HepG2 (cell line): ENCODE measurements around the gene POU2F1. TPM values are rescaled to one million over a fixed set of nuclear protein-coding genes. Genes with fewer than 3 reads are reported as not detected.
A peak's percentile ranks its signal among the peaks of the same experiment; 100 is the strongest.

Experiments used
- EP300 ChIP-seq, 3 experiments: sonication (generic) in 1 of 3; formaldehyde crosslinking in 1 of 3; IDR thresholded peaks; 2 replicates each; pipeline versions ENCODE4 v1.5.1 to v1.6.1; 2011 to 2020; ENCODE audit warnings: low read depth in 2 of 3, low read length in 2 of 3, borderline replicate concordance in 1 of 3, improper control_type of control experiment in 1 of 3, mild to moderate bottlenecking in 1 of 3, missing genetic modification reagents in 1 of 3, moderate library complexity in 1 of 3
- FOXP1 ChIP-seq, 2 experiments: fragments of 450-650 bp in 1 of 2; IDR thresholded peaks; 2 replicates each; pipeline ENCODE4 v1.6.1; 2017 to 2018; ENCODE audit warnings: antibody characterized with exemption in 1 of 2
- HIVEP1 ChIP-seq: sonication (generic); formaldehyde crosslinking; IDR thresholded peaks from 2 replicates; pipeline ENCODE4 v1.4.0; 2020; ENCODE audit warnings: mild to moderate bottlenecking, missing genetic modification reagents
- HNRNPK ChIP-seq: fragments of 200-400 bp; formaldehyde crosslinking; IDR thresholded peaks from 2 replicates; pipeline ENCODE4 v1.6.1; 2018; ENCODE audit warnings: low read length, low read depth, moderate library complexity, mild to moderate bottlenecking; ENCODE audit not compliant: poor library complexity, severe bottlenecking
- HOXA9 ChIP-seq: sonication (generic); formaldehyde crosslinking; IDR thresholded peaks from 2 replicates; pipeline ENCODE4 v1.8.1; 2022; ENCODE audit warnings: missing genetic modification reagents, mild to moderate bottlenecking, moderate library complexity, borderline replicate concordance
- IKZF1 ChIP-seq: fragments of 450-650 bp; IDR thresholded peaks from 2 replicates; pipeline ENCODE4 v1.7.1; 2016
- NCOA1 ChIP-seq: sonication (generic); formaldehyde crosslinking; IDR thresholded peaks from 2 replicates; pipeline ENCODE4 v1.9.0; 2021; ENCODE audit warnings: missing genetic modification reagents
- NFE2 ChIP-seq: sonication (generic); formaldehyde crosslinking; IDR thresholded peaks from 2 replicates; pipeline ENCODE4 v1.4.0; 2020; ENCODE audit warnings: missing genetic modification reagents
- ONECUT2 ChIP-seq: sonication (generic); formaldehyde crosslinking; IDR thresholded peaks from 2 replicates; pipeline ENCODE4 v1.4.0; 2020; ENCODE audit warnings: missing genetic modification reagents
- PHB2 ChIP-seq: fragments of 450-650 bp; IDR thresholded peaks from 2 replicates; pipeline ENCODE4 v1.6.1; 2018; ENCODE audit not compliant: partially characterized antibody
- RFXAP ChIP-seq: sonication (generic); formaldehyde crosslinking; IDR thresholded peaks from 2 replicates; pipeline ENCODE4 v1.4.0; 2020; ENCODE audit warnings: missing genetic modification reagents, borderline replicate concordance
- STAT5B ChIP-seq: sonication (generic); formaldehyde crosslinking; IDR thresholded peaks from 2 replicates; pipeline ENCODE4 v1.4.0; 2020; ENCODE audit warnings: missing genetic modification reagents
- THAP7 ChIP-seq: sonication (generic); formaldehyde crosslinking; IDR thresholded peaks from 2 replicates; pipeline ENCODE4 v1.8.1; 2023; ENCODE audit warnings: mild to moderate bottlenecking, missing genetic modification reagents
- ZBTB1 ChIP-seq: sonication (generic); formaldehyde crosslinking; IDR thresholded peaks from 2 replicates; pipeline ENCODE4 v1.4.0; 2020; ENCODE audit warnings: missing genetic modification reagents, borderline replicate concordance
- ZMYM4 ChIP-seq: sonication (generic); formaldehyde crosslinking; IDR thresholded peaks from 2 replicates; pipeline ENCODE4 v1.8.1; 2023; ENCODE audit warnings: mild to moderate bottlenecking, missing genetic modification reagents
- ZNF331 ChIP-seq: sonication (generic); formaldehyde crosslinking; IDR thresholded peaks from 2 replicates; pipeline ENCODE4 v1.4.0; 2020; ENCODE audit warnings: missing genetic modification reagents
- ZNF510 ChIP-seq: sonication (generic); formaldehyde crosslinking; IDR thresholded peaks from 2 replicates; pipeline ENCODE4 v1.4.0; 2020; ENCODE audit warnings: low read depth, mild to moderate bottlenecking, missing genetic modification reagents
- ZNF598 ChIP-seq: sonication (generic); formaldehyde crosslinking; IDR thresholded peaks from 2 replicates; pipeline ENCODE4 v1.5.1; 2020; ENCODE audit warnings: mild to moderate bottlenecking, missing genetic modification reagents, borderline replicate concordance
- ZNF614 ChIP-seq: IDR thresholded peaks from 2 replicates; pipeline ENCODE4 v1.6.1; 2018; ENCODE audit warnings: missing biosample characterization, missing genetic modification reagents, inconsistent platforms, borderline replicate concordance
- ZNF670 ChIP-seq: sonication (generic); formaldehyde crosslinking; IDR thresholded peaks from 2 replicates; pipeline ENCODE4 v1.8.0; 2022; ENCODE audit warnings: mild to moderate bottlenecking, missing genetic modification reagents, borderline replicate concordance
- ZNF841 ChIP-seq: sonication (generic); formaldehyde crosslinking; IDR thresholded peaks from 2 replicates; pipeline ENCODE4 v1.8.1; 2023; ENCODE audit warnings: missing genetic modification reagents, borderline replicate concordance
- ZSCAN21 ChIP-seq: sonication (generic); formaldehyde crosslinking; IDR thresholded peaks from 2 replicates; pipeline ENCODE4 v1.8.0; 2022; ENCODE audit warnings: mild to moderate bottlenecking, missing genetic modification reagents, moderate library complexity, borderline replicate concordance
- polyA plus RNA-seq, 8 experiments: library from polyadenylated mRNA; depleted of rRNA in 3 of 8; stranded (reverse) in 7 of 8; unstranded in 1 of 8; fragments of >200 nt; fragmentation: Illumina TruSeq in 4 of 8; extraction: Trizol in 4 of 8; gene quantifications; 2 replicates each; pipeline versions ENCODE4 v1.2.1 to v1.2.3, GENCODE V29; 2011 to 2016; ENCODE audit warnings: low read depth in 4 of 8, missing spikeins in 1 of 8, mixed read lengths in 1 of 8; ENCODE audit not compliant: insufficient read depth in 1 of 8
- total RNA-seq, 5 experiments: library from RNA; depleted of rRNA; stranded (reverse); fragments of >200 nt; fragmentation: Illumina TruSeq; extraction: Trizol; gene quantifications; 2 replicates each; pipeline ENCODE4 v1.2.3, GENCODE V29; 2016; ENCODE audit warnings: low read depth in 1 of 5
- TF ChIP-seq, protein P1 (sequence below): sonication (generic); formaldehyde crosslinking; IDR thresholded peaks from 2 replicates; pipeline ENCODE4 v1.4.0; 2020; ENCODE audit warnings: missing genetic modification reagents
- TF ChIP-seq, protein P2 (sequence below): sonication (generic); formaldehyde crosslinking; IDR thresholded peaks from 2 replicates; pipeline ENCODE4 v1.4.0; 2020; ENCODE audit warnings: missing genetic modification reagents

Gene POU2F1
- total and polyA plus RNA-seq, 2 of the 13 experiments (the other 11 are each of a cell fraction or from before 2014, with no cell fraction given), result 10.2 to 13.0 TPM

GRCh38 chr1:167220537-167221125 lies at the start of gene POU2F1 (continued):
- TF ChIP-seq HOXA9 (peak; percentile 12; the same call in 1 of the 2 replicates), NCOA1 (no peak), ZNF670 (CRISPR knock-in tag) (no peak), RFXAP (CRISPR knock-in tag) (no peak), HIVEP1 (CRISPR knock-in tag) (no peak), ZNF614 (CRISPR knock-in tag) (0 out of 2 replicates have a peak, but pooled peaks have one; percentile 3), HNRNPK (peak; percentile 70), ZSCAN21 (CRISPR knock-in tag) (0 out of 2 replicates have a peak, but pooled peaks have one; percentile 6), ZNF510 (no peak), ZNF598 (CRISPR knock-in tag) (0 out of 2 replicates have a peak, but pooled peaks have one; percentile 8), IKZF1 (no peak), ZNF331 (CRISPR knock-in tag) (no peak), ZNF841 (CRISPR knock-in tag) (no peak), NFE2 (CRISPR knock-in tag) (no peak), EP300 (IDR thresholded peaks at IDR 0.05; ENCODE audit: low read depth in 2 of 2, low read length in 2 of 2) (0 out of 4 replicates have a peak, but pooled peaks of 1 of the 2 experiments have one; percentile 16), EP300 (CRISPR knock-in tag; IDR thresholded peaks at IDR 0.05; ENCODE audit: borderline replicate concordance) (no peak), ZMYM4 (CRISPR knock-in tag) (peak; percentile 38; the same call in 1 of the 2 replicates), PHB2 (no peak), THAP7 (CRISPR knock-in tag) (no peak), ZBTB1 (CRISPR knock-in tag) (no peak), STAT5B (CRISPR knock-in tag) (no peak), FOXP1 (IDR thresholded peaks at IDR 0.05) (no peak), FOXP1 (CRISPR knock-in tag; IDR thresholded peaks at IDR 0.05) (no peak), ONECUT2 (peak; percentile 91)
- TF ChIP-seq, protein P1, sequence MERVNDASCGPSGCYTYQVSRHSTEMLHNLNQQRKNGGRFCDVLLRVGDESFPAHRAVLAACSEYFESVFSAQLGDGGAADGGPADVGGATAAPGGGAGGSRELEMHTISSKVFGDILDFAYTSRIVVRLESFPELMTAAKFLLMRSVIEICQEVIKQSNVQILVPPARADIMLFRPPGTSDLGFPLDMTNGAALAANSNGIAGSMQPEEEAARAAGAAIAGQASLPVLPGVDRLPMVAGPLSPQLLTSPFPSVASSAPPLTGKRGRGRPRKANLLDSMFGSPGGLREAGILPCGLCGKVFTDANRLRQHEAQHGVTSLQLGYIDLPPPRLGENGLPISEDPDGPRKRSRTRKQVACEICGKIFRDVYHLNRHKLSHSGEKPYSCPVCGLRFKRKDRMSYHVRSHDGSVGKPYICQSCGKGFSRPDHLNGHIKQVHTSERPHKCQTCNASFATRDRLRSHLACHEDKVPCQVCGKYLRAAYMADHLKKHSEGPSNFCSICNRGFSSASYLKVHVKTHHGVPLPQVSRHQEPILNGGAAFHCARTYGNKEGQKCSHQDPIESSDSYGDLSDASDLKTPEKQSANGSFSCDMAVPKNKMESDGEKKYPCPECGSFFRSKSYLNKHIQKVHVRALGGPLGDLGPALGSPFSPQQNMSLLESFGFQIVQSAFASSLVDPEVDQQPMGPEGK (CRISPR knock-in tag), result peak; percentile 89
- TF ChIP-seq, protein P2, sequence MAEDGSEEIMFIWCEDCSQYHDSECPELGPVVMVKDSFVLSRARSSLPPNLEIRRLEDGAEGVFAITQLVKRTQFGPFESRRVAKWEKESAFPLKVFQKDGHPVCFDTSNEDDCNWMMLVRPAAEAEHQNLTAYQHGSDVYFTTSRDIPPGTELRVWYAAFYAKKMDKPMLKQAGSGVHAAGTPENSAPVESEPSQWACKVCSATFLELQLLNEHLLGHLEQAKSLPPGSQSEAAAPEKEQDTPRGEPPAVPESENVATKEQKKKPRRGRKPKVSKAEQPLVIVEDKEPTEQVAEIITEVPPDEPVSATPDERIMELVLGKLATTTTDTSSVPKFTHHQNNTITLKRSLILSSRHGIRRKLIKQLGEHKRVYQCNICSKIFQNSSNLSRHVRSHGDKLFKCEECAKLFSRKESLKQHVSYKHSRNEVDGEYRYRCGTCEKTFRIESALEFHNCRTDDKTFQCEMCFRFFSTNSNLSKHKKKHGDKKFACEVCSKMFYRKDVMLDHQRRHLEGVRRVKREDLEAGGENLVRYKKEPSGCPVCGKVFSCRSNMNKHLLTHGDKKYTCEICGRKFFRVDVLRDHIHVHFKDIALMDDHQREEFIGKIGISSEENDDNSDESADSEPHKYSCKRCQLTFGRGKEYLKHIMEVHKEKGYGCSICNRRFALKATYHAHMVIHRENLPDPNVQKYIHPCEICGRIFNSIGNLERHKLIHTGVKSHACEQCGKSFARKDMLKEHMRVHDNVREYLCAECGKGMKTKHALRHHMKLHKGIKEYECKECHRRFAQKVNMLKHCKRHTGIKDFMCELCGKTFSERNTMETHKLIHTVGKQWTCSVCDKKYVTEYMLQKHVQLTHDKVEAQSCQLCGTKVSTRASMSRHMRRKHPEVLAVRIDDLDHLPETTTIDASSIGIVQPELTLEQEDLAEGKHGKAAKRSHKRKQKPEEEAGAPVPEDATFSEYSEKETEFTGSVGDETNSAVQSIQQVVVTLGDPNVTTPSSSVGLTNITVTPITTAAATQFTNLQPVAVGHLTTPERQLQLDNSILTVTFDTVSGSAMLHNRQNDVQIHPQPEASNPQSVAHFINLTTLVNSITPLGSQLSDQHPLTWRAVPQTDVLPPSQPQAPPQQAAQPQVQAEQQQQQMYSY (CRISPR knock-in tag), result no peak
